Brain pericyte (primary cell): ENCODE results near the gene FUOM.

Source experiments
- DNase-seq: peaks from one replicate; pipeline ENCODE4 v3.0.0-alpha.2; 2012; ENCODE audit warnings: low read depth, low spot score

Gene FUOM

GRCh38 chr10:133366751-133367150 is 8.9 kb upstream of the FUOM start:
- DNase-seq: no peak

- no peak for DNase-seq
These were observed 8.3 kb upstream of the FUOM start for GRCh38 chr10:133366130-133366478.

- DNase-seq: no peak
These were observed 7.8 kb upstream of the FUOM start for GRCh38 chr10:133365461-133366129.

- DNase-seq: no peak
These were observed 7.0 kb upstream of the FUOM start for GRCh38 chr10:133364645-133365431.

GRCh38 chr10:133362846-133363245 is 5.0 kb upstream of the FUOM start:
- no peak for DNase-seq

GRCh38 chr10:133361773-133362441 is 4.1 kb upstream of the FUOM start:
- no peak for DNase-seq

GRCh38 chr10:133361227-133361626 is 3.4 kb upstream of the FUOM start:
- no peak for DNase-seq

- DNase-seq: no peak
These were observed 2.3 kb upstream of the FUOM start for GRCh38 chr10:133359972-133360610.

- no peak for DNase-seq
These were observed 1.7 kb upstream of the FUOM start for GRCh38 chr10:133359554-133359971.

- DNase-seq: no peak
These were observed 1.1 kb upstream of the FUOM start for GRCh38 chr10:133358925-133359310.

- DNase-seq: no peak
These were observed 524 bp upstream of the FUOM start for GRCh38 chr10:133358162-133358924.

- DNase-seq: no peak
These were observed 1.1 kb downstream of the FUOM start for GRCh38 chr10:133356549-133357284.

GRCh38 chr10:133355991-133356390 is 1.8 kb downstream of the FUOM start:
- no peak for DNase-seq

GRCh38 chr10:133355266-133355665 is 2.6 kb downstream of the FUOM start:
- DNase-seq: no peak

GRCh38 chr10:133354672-133355240 is 3.1 kb downstream of the FUOM start:
- no peak for DNase-seq

GRCh38 chr10:133353988-133354605 is 3.7 kb downstream of the FUOM start:
- no peak for DNase-seq

GRCh38 chr10:133353202-133353959 is 4.4 kb downstream of the FUOM start:
- DNase-seq: no peak

- no peak for DNase-seq
These were observed 6.2 kb downstream of the FUOM start for GRCh38 chr10:133351408-133352318.
